ENCODE results near the gene KIF1B.
"Not testable (repeated sequence)": the region's sequence is repeated elsewhere in the genome, so short reads cannot be mapped to it uniquely, and the experiment has no call there.

The KIF1B gene

DNA sequence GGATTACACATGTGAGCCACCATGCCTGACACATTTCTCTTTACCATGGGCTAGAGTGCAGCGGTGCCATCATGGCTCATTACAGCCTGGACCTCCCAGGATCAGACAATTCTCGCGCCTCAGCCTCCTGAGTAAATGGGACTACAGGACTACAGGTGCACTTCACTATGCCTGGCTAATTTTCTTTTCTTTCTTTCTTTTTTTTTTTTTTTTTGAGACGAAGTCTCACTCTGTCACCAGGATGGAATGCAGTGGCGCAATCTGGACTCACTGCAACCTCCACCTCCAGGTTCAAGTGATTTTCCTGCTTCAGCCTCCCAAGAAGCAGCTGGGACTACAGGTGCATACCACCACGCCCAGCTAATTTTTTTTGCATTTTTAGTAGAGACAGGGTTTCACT lies 14.8 kb upstream of the KIF1B start:
- DNase-seq (ENCODE audit: low spot score): no peak

DNA sequence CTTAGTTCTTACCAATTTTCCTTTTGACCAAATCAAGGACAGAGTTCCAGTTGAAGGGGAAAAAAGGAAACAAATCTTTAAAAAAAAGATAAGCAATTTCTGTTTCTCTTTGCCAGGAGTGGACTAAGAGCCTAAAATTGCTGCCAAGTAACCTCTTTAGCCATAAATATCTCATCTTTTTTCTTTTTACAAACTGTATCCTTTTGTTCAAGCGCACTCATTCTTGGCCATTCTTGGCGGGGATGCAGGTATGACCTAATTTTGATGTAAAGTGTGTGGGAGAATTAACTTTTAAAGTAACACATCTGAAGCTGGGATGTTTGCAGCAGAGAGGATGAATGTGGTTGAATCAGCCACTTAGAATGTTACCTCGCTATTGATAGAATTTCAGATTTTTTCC lies 13.4 kb upstream of the KIF1B start:
- DNase-seq (ENCODE audit: low spot score): no peak

DNA sequence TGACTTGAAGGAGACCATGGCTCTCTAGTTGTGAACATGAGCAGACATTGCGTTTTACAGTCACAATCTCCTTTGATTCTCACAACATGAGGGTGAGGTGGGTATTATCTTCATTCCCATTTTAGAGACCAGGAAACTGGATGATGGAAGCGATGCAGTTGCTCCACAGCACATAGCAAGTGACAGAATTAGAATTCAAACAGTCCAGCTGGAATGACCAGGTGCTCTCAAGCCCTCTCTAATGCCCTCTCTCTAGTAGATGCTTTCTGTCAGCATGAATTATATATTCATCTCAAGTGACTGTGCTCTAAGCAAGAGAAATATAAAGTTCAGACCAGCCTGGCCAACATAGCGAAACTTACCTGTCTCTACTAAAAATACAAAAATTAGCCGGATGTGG lies 9.8 kb upstream of the KIF1B start:
- no peak for DNase-seq (ENCODE audit: low spot score)

DNA sequence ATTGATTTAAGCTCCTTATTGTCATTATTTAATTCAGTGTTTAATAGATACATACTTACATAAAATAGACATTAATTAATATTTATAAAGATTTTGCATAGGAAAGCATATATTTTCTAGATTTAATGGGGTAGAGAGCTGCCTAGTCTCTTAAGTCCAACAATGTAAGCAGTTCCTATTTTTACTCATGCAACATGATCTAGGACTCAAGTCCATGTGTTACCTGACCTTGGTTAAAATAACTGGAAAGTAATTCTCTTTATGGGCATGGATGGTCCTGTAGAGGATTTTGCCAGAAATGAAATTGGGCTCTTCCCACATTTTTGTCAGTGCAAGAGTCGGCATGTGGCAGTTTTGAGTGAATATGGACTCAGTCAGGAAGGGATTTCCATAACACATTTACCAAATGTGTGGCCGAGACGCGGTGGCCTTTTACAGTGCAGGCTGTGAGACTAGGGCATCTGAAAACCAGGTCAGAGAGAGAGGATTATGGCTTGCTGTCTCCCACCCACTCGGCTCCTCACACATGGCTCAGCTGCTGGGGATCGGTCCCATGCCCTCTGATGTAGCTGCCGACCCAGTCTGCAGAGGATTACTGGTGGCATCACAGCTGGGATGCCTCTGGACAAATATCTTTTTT lies 6.2 kb upstream of the KIF1B start:
- DNase-seq (ENCODE audit: low spot score): no peak

DNA sequence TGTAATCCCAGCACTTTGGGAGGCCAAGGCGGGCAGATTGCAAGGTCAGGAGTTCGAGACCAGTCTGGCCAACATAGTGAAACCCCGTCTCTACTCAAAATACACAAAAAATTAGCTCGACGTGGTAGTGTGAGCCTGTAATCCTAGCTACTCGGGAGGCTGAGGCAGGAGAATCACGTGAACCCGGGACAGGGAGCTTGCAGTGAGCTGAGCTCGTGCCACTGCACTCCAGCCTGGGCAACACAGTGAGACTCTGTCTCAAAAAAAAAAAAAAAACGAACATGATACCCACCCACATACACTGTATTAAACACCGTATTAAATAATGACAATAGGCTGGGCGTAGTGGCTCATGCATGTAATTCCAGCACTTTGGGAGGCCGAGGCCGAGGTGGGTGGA lies 5.2 kb upstream of the KIF1B start:
- DNase-seq (ENCODE audit: low spot score): not testable (repeated sequence)

DNA sequence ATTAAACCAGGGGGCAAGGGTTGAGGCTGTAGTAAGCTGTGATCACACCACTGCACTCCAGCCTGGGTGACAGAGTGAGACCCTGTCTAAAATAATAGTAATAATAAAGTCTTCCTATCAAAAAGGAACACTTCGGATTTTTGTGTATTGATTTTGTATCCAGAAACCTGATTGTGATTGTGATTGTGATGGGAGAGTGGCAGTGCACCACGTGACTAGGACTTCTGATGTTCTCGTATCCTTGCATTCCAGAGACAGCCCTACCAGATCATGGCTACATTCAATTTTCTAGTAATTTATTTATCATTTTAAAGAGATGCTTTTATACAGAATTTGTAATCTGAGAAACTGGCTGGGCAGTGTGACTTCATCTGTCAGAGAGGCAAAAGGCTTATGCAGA lies 2.6 kb upstream of the KIF1B start:
- DNase-seq (ENCODE audit: low spot score): no peak

DNA sequence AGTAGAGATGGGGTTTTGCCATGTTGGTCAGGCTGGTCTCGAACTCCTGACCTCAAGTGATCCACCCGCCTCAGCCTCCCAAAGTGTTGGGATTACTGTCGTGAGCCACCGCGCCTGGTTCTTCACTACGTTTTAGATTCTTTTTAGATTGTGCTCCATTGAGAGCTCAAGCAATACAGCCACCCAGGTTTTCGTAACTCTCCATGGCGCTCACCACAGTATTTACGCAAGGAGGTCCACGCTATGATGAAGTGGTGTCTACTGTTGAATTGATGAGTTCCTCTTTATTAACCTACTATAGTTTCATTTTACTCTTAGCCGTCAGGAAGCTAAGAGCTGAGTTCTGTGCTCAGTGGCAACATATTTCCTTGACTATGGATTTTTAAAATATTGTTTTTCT lies 1.8 kb upstream of the KIF1B start:
- DNase-seq (ENCODE audit: low spot score): no peak

DNA sequence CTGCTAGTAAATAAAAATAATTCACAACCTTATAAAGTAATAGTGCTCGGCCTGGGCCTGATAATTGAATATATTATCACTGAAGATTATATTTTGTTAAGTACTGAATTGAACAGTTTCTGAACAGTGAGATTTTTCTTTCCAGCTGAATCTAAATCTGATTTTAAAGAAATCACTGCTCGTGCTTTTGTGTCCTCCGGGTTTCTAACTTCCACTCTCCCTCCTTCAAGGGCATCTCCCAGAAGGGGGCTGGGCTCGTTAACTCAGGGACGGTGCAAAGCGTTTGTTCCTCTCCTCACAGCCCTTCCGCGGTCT lies 823 bp upstream of the KIF1B start:
- DNase-seq (ENCODE audit: low spot score): no peak

DNA sequence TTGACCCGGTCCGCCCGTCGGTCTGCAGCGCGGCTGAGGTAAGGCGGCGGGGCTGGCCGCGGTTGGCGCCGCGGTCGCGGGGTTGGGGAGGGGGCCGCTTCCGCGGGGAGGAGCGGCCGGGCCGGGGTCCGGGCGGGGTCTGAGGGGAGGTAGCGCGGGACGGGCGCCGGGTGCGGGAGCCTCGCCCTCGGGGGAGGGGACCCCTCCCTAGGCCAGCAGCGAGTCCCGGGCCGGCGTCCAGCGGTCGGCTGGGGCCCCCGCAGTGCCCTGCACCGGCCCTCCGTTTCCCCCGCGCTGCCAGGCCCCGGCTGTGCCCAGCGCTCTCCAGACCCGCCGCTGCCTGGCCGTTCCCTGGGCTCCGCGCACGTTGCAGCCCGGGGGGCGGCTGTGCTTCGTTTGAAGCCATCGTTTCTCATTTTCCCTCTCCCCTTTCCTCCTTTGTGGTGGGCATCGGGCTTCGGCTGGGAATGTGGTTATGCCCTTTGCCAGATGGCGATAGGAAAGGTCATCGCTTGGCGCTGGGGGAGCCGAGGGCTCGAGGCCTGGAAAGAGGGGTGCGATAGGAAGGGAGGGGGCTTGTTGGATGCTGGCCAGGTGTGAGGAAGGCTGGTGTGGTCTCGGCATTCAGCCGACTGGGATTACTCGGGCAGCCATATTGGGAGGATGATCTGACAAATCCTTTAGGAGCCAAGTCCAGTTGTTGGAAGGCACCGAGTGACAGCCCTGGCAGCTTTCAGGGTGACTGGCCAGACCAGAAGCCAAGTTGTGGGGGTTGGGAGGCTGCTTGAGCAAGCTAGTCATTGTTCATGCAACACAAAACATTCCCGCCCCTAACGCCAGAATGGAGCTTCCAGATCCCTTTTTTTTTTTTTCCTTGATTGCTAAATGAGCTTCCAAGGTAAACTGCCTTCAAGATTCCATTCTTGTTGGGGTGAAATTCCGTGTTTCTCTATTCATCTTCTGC lies 753 bp downstream of the KIF1B start:
- peak; percentile 96 for DNase-seq (ENCODE audit: low spot score)

DNA sequence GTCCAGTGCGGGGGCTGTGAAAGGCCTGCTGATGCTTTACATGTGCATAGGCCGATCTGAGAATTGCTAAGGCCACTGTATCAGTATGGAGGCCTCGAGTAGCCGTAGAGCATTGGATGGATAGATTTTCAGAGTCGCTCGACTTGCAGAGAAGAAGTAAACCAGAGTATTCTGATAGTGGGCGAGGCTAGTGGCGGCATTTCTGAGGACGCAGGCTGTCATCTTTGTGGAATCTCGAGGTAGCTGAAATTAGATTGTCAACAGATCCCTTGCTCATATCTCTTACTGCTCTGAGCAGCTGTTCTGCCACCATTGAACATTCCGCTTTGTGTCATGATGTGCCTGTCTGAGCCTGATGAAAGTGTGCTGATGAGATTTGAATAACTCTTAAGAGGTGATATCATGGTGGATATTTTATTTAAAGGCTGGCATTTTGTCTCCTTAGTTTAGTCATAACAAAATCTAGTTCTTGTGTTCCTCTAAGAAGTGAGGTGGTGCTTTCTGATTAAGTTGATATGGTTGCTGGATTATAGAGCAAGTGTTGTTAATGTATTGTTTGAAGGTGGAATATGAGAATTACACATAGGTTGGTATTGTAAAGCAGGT lies 1.5 kb downstream of the KIF1B start:
- no peak for DNase-seq (ENCODE audit: low spot score)

DNA sequence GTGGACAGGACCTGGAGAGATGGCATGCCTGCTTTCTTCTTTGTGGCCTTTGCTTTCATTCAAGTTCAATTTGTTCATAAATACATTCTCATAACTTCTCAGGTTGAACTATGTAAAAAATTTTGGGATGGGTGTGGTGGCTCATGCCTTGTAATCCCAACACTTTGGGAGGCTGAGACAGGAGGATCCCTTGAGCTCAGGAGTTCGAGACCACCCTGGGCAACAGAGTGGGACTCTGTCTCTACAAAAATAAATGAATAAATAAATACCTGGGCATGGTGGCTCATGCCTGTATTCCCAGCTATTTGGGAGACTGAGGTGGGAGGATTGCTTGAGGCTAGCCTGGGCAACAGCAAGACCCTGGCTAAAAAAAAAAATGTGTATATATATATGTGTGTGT lies 2.1 kb downstream of the KIF1B start:
- DNase-seq (ENCODE audit: low spot score): no peak

DNA sequence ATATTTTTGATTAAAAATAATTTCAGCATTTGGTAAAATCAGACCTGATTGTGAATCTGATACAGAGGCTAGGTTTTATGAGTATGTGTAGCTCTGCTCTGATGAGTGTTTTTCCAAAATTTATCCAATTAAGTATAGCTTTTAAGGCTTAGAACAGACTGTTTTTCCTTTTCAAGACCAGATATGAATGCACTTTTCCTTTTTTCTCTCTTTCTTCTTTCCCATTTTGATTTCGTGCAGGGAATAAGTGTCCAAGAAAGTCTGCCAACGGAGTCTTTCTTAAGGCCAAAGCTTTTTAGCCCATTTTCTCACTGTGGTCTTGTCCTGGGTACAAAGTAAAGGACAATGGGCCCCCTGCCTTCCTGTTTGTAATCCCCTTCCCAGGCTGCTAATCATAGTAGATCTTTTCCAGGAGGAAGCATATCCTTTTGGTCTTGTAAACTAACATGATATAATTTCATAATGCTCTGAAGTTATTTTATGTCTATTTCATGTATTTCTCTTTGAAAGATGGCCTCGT lies 2.9 kb downstream of the KIF1B start:
- peak; percentile 38 for DNase-seq (ENCODE audit: low spot score)

DNA sequence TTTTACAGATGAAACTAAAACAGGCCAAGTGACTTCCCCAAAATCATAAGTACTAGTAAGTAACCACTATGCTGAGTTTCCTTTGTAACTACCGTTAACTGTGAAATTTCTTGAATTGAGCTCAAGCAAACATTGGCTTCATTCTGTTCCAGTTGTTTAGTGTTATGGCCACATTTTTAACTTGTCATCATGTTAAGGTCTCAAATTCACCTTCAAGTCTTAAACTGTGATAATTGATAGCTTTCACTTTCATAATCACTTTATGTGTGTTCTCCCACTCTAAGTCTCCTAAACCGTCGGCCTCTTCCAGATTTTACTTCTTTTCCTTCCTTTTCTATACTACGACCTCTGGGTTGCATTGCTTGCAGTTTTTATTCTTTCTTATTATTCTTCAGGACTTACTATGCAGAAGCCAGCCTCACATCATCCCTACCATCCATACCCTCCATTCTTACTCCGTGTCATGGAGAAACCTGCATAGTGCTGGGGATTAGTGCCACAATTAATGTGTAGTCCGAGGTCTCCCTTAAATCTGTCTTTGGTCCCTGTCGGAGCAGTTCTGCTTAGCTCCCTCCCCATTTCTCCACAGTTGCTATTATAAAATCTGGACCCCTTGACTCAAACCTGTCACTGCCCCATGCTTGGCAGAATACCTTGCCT lies 5.8 kb downstream of the KIF1B start:
- no peak for DNase-seq (ENCODE audit: low spot score)

DNA sequence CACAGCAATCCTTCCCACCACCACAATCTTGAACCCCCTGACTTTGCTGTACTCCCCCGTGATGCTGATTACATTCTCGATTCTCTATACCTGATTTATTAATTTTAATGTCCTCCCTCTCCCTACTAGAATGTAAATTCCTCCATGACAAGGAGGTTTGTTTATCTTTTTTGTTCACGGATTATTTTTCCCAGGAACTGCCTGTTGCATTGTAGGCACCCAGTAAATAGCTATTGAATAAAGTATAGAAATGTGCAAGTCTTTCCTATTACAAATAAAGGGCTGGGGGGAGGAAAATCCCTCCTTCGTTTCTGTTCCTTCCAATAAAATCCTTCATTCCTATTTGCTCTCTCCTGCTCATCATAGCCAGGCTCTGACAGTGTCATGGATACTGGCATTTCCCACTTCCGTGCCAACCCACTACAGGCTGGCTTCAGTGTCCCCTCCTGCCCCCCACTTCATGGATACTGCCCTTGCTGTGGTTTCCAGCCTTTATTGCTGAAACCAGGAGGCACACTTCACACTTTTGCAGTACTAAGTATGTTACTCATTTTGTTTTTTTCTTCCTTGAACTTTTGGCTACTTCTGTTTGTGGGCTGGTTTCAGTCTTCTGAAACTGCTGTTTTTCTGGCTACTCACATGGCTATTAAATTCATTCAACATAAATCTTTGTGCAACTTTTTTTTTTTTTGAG lies 7.5 kb downstream of the KIF1B start:
- DNase-seq (ENCODE audit: low spot score): no peak

DNA sequence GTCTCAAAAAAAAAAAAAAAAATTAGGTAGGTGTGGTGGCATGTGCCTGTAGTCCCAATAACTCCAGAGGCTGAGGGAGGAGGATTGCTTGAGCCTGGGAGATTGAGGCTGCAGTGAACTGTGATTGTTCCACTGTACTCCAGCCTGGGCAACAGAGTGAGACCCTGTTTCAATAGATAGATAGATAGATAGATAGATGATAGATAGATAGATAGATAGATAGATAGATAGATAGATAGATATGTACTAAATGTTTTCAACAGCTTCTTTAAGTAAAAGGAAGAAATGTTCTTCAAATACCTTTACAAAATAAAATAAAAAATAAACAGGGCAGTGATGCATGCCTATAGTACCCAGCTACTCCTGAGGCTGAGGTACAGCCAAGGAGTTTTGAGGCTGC lies 9.8 kb downstream of the KIF1B start:
- DNase-seq (ENCODE audit: low spot score): no peak

DNA sequence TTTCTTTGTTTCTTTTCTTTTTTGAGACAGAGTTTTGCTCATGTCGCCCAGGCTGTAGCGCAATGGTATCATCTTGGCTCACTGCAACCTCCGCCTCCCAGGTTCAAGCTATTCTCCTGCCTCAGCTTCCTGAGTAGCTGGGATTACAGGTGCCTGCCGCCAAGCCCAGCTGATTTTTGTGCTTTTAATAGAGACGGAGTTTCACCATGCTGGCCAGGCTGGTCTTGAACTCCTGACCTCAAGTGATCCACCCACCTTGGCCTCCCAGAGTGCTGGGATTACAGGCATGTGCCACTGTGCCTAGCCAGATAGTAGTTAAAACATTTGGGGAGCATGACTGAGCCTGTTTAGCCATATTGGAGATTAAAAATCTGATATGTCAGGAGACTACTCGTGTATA lies 10.3 kb downstream of the KIF1B start:
- DNase-seq (ENCODE audit: low spot score): not testable (repeated sequence)

DNA sequence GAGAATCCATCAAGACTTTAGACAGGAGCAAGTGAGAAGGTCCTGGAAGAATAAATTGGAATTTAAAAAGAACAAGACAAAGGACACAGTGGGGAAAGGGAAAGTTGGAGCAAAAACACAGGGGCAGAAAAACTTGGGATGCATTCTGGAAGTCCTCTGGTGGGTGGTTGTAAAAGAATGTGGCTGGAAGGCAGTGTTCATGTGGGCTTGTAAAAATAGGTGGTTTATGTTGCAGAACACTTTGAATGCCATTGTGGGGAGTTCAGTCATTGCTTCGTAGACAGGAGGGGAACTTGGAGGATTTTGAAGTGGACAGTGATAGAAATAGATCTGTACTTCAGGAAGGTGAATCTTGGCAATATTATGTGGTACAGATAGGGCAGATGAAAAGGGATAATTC lies 15.2 kb downstream of the KIF1B start:
- DNase-seq (ENCODE audit: low spot score): no peak

DNA sequence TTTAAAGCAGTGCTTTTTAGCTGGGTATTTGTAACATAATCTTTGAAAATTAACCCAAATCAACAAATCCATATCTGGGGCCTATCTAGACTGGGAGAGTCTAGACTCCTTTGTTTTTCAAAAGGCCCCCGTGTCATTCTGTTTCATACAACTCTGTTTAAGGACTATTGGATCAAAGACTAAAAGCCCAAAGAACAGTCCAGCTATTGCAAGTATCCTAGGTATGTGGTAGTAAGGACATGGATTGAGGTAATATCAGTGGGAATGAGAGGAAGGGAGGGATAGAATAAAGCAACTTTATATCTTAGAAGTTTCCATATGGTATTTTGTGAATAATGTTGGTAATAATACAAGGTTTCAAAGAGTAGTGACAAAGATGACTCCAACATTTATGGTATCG lies 18.2 kb downstream of the KIF1B start:
- no peak for DNase-seq (ENCODE audit: low spot score)

DNA sequence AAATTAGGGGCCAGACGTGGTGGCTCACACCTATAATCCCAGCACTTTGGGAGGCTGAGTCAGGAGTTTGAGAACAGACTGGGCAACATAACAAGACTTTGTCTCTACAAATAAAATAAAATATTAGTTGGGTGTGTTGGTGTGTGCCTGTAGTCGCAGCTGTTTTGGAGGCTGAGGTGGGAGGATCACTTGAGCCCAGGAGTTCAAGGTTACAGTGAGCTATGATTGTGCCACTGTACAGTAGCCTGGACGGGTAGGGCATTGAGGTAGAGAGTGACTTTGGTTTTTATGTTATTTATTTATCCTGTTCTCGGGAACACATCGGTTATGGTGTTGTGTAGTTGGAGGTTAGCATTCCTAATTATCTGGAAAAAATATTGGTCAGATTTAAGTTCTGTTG lies 19.5 kb downstream of the KIF1B start:
- no peak for DNase-seq (ENCODE audit: low spot score)

DNA sequence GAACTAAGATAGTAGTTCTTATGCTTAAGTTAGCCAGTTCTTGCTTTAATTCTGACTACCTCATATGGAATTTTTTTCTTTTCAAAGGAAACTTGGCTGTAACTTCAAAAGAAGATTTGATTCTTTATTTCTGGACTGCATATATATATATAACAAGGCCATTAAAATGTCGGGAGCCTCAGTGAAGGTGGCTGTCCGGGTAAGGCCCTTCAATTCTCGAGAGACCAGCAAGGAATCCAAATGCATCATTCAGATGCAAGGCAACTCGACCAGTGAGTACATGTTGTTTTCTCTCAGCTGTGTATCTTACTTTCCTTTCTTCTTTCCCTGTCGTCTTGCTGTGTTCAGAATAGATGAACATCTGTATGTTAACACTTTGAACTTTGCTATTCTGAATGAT lies 21.8 kb downstream of the KIF1B start:
- DNase-seq (ENCODE audit: low spot score): no peak

DNA sequence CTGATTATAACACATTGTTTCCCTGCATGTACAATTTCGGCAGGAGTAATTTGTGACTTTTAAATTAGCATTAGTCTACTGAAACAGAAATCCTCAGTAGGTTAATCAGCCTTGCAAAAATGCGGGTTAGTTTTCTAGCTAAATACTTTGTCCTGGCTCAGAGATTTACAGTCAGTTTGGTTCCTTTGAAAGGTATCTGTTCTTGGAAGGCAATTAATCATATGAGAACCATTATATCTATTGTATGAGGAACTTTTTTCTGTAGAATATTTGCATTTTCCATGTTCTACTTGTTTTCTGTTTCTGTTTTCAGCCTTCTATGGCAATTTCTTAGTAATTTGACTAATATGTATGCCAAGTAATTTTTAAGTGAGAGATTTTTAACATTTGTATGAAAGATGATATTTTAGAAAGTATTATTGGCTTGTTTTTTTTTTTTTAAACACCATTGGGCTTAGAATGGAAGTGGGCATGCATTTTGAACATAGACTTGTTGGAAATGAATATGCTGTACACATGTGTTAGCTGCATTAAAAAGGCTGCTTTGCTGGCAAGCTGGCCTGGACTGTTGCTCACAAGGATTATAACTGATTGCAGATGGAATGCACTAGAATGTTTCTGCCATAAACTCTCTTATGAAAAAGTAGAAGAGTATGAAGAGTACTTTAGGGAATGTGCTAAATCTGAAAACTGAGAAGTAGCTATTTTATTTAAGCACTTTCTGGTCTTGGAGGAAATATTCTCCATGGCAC lies 26.2 kb downstream of the KIF1B start:
- DNase-seq (ENCODE audit: low spot score): no peak
